ENCODE results near the gene EPB41L4B. TPM values are rescaled to one million over a fixed set of nuclear protein-coding genes. Genes with fewer than 3 reads are reported as not detected.
A peak's percentile ranks its signal among the peaks of the same experiment; 100 is the strongest.

Gene EPB41L4B
- total and polyA plus RNA-seq, 9 donors = 6.2 to 14.3 (median 6.8) TPM

DNA sequence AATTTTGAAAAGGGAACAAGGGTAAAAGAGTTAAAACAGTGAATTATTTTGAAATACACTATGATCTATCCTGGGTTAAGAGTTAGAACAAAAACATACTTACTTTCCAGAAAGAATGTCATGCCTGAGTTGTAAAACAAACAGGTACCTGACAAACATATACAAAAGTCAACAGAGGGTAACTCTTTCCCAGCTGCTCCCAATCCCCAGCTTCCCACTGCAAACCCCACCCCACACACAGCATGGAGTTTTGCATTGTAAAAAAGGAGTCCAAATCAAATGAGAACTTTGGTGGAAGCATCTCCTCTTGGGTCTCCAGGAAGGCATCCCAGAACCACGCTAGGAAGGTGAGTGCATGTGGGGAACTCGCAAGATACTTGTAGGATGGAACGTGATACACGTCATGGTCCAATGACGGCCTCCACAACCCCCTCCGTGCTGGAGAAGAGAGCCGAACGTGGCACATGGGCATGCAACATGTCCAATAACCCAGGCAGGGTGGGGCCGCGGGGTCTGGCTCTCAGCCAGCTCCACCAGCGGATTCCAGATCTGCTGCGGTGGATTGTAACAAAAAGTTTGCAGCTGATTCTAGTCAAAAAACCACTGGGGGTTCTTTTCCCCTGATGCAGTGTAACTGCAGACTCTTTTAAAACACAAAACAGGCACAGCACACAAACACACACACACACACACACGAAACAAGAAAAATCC is 55.8 kb downstream of the EPB41L4B start:
- H3K9me3 ChIP-seq (replicated peaks; ENCODE audit: control insufficient read depth, low read depth, low read length) = no peaks in the 10 kb centered on the region
- no peak overlapping the region for H3K4me3 ChIP-seq (ENCODE audit: low read length)
- H3K27ac ChIP-seq (ENCODE audit: low read length) = no peak overlapping the region
- H3K4me1 ChIP-seq (ENCODE audit: control insufficient read depth, insufficient read depth, low read length) = peaks cover 11% of the 10 kb centered on the region
- DNase-seq = peak; percentile 28
- 48% methylated on average over 12 of the region's 13 CpGs for WGBS (ENCODE audit: insufficient coverage)
- H3K36me3 ChIP-seq (ENCODE audit: control insufficient read depth, insufficient read depth, low read length) = no peaks in the 10 kb centered on the region
- no peaks in the 10 kb centered on the region for H3K27me3 ChIP-seq (ENCODE audit: control insufficient read depth, insufficient read depth, low read length)

DNA sequence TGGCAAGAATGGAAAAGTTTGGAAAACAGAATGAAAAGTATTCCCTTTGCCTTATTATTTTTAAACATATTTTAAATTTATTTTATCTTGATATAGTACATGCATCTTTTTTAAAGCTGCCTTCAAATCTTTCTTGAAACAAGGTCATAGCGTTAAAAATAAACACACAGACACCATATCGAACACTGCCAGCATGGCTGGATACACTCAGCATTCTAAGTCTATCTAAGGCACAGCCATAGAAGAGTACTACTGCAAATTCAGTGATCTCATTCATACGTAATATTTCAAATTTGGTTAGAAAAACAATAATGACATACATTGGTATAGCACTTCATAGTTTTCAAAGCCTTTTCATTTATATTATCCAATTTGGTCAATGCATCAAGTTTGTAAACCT is 57.5 kb downstream of the EPB41L4B start:
- H3K9me3 ChIP-seq (replicated peaks; ENCODE audit: control insufficient read depth, low read depth, low read length) = no peaks in the 10 kb centered on the region
- H3K36me3 ChIP-seq (ENCODE audit: control insufficient read depth, insufficient read depth, low read length) = no peaks in the 10 kb centered on the region
- H3K4me1 ChIP-seq (ENCODE audit: control insufficient read depth, insufficient read depth, low read length) = peaks cover 17% of the 10 kb centered on the region
- no peak overlapping the region for H3K27ac ChIP-seq (ENCODE audit: low read length)
- no peak for DNase-seq
- no peaks in the 10 kb centered on the region for H3K27me3 ChIP-seq (ENCODE audit: control insufficient read depth, insufficient read depth, low read length)
- no peak overlapping the region for H3K4me3 ChIP-seq (ENCODE audit: low read length)
- WGBS (ENCODE audit: insufficient coverage) = no CpG with 5 or more reads among the region's 3 CpGs

DNA sequence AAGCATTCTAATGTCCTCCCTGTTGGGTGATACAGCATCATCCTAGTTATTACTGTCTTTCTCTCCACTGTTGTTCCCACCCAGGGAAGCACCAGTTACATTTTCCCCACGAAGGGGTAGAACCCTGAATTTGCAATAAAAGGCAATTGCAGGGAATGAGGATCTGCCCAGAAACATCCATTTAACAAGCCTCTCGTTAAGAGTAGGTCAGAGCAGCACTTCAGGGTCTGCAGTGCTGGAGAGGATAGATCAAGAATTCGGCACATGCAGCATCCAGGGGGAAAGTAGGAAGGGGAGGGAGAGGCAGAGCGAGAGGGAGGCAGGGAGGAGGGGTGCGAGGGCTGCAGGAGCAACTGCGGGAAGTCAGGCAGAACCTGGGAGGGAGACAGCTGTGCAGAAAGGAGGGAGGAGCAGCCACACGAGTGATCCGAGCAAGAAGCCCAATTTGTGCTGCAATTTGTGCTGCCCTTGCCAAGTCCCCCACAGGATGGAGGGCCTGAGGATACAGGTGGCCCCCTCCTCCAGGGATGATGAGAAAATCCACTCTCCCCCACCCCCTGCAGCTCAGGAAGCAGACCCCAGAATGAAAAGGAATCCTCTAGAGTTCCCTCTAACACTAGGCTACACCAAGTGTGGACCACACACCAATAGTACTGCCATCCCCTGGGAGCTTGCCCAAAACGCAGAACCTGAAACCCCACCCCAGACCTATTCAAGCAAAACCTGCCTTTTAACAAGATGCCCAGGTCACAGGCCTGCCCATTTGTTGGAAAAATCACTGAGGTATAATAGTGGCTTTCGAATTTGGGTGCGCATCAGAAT is 62.2 kb downstream of the EPB41L4B start:
- peak; percentile 59 for DNase-seq
- WGBS (ENCODE audit: insufficient coverage) = 20% methylated on average over 8 of the region's 11 CpGs
- Histone ChIP-seq H3K4me1 (ENCODE audit: control insufficient read depth, insufficient read depth, low read length) (peaks cover 10% of the 10 kb centered on the region), H3K27me3 (ENCODE audit: control insufficient read depth, insufficient read depth, low read length) (no peaks in the 10 kb centered on the region), H3K9me3 (replicated peaks; ENCODE audit: control insufficient read depth, low read depth, low read length) (no peaks in the 10 kb centered on the region), H3K27ac (ENCODE audit: low read length) (peak overlapping the region; percentile 42), H3K36me3 (ENCODE audit: control insufficient read depth, insufficient read depth, low read length) (no peaks in the 10 kb centered on the region), H3K4me3 (ENCODE audit: low read length) (no peak overlapping the region)

DNA sequence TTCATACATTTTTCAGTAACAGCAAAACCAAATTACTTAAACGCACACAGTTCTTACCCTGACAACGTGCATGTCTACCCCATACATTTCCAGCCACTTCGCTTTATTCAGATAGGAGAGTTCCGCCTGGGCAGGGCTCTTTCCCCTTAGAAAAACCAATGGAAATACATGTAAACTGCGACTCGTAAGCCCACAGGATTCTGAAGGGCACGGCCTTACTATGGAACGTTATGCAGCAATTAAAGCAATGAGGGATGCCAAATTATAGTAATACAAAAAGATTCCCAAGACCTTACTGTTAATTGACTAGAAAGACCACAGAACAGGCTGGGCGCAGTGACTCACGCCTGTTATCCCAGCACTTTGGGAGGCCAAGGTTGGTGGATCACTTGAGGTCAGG is 64.5 kb downstream of the EPB41L4B start:
- no peaks in the 10 kb centered on the region for H3K36me3 ChIP-seq (ENCODE audit: control insufficient read depth, insufficient read depth, low read length)
- H3K4me3 ChIP-seq (ENCODE audit: low read length) = no peak overlapping the region
- H3K4me1 ChIP-seq (ENCODE audit: control insufficient read depth, insufficient read depth, low read length) = peaks cover 10% of the 10 kb centered on the region
- 96% methylated on average over 4 of the region's 10 CpGs for WGBS (ENCODE audit: insufficient coverage)
- no peaks in the 10 kb centered on the region for H3K9me3 ChIP-seq (replicated peaks; ENCODE audit: control insufficient read depth, low read depth, low read length)
- no peaks in the 10 kb centered on the region for H3K27me3 ChIP-seq (ENCODE audit: control insufficient read depth, insufficient read depth, low read length)
- DNase-seq = no peak
- no peak overlapping the region for H3K27ac ChIP-seq (ENCODE audit: low read length)

DNA sequence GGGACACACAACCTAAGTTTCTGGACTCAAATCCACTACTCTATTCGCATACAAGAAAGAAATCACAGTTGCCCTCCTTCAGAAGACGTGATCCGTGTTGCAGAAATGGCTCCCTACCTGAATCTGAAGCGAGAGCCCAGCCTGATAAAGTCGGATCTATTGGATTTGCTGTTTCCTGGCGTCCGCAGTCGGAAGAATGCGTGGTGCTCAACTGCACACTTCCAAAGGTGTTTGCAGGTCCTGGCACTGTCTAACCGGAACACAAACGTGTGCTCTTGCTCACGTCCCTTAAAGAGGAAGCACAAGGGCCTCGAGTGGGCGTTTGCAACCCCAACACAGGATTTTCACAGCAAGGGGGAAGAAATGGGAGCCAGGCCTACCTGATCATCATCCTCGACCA is 65.5 kb downstream of the EPB41L4B start:
- Histone ChIP-seq H3K36me3 (ENCODE audit: control insufficient read depth, insufficient read depth, low read length) (no peaks in the 10 kb centered on the region), H3K4me3 (ENCODE audit: low read length) (no peak overlapping the region), H3K27me3 (ENCODE audit: control insufficient read depth, insufficient read depth, low read length) (no peaks in the 10 kb centered on the region), H3K27ac (ENCODE audit: low read length) (no peak overlapping the region), H3K9me3 (replicated peaks; ENCODE audit: control insufficient read depth, low read depth, low read length) (no peaks in the 10 kb centered on the region), H3K4me1 (ENCODE audit: control insufficient read depth, insufficient read depth, low read length) (peaks cover 10% of the 10 kb centered on the region)
- no peak for DNase-seq
- 83% methylated on average over 13 of the region's 15 CpGs for WGBS (ENCODE audit: insufficient coverage)

DNA sequence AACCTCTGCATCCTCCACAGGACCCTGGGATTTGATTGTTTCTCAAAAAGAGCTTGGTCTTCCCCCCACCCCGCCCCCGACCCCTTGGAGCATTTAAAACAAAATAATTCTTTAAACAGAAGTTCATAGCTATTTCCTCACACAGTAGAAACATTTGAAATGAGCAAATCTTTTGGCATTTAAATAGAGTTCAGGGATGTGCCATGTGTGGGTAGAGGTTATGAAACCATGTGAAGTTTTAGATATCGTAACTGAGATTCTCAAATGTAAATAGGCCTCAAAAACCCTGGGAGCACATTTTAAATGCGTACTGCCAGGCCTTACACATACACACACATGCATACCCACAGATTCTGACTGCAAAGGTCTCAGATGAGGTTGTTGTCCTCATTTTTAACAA is 66.5 kb downstream of the EPB41L4B start:
- no peaks in the 10 kb centered on the region for H3K9me3 ChIP-seq (replicated peaks; ENCODE audit: control insufficient read depth, low read depth, low read length)
- H3K4me1 ChIP-seq (ENCODE audit: control insufficient read depth, insufficient read depth, low read length) = peaks cover 10% of the 10 kb centered on the region
- no peak overlapping the region for H3K4me3 ChIP-seq (ENCODE audit: low read length)
- no peak overlapping the region for H3K27ac ChIP-seq (ENCODE audit: low read length)
- WGBS (ENCODE audit: insufficient coverage) = no CpG with 5 or more reads among the region's 4 CpGs
- no peaks in the 10 kb centered on the region for H3K36me3 ChIP-seq (ENCODE audit: control insufficient read depth, insufficient read depth, low read length)
- H3K27me3 ChIP-seq (ENCODE audit: control insufficient read depth, insufficient read depth, low read length) = no peaks in the 10 kb centered on the region
- DNase-seq = no peak

DNA sequence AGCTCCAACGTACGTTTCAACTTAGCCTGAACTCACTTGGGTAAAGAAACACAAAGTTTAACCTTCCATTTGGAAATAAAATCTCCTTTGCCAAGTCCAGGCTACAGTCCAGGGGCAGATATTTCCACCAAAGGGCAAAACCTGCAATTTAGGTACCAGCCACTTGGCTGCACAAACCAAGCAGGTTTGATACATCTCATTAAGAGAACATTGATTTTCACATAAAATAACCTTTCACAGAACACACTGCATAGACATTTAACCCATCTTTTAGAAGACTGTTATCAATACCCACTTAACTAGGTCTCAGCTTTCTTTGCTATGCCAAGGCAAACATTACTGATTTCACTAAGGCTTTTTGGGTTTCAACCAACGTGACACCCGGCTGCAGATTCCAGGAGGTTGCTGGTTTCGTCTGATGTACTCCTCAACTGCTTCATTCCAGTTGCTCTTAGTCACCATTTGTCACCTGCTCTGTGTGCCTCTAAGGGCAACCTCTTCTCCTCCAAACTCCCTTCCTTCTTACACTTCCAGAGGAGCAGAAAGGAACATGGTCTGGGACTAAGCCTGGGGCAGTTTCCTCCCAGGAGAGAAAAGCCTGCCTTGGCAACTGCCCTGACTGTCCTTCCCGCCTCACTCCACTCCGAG is 67.1 kb downstream of the EPB41L4B start:
- peaks cover 8% of the 10 kb centered on the region for H3K4me1 ChIP-seq (ENCODE audit: control insufficient read depth, insufficient read depth, low read length)
- no peaks in the 10 kb centered on the region for H3K36me3 ChIP-seq (ENCODE audit: control insufficient read depth, insufficient read depth, low read length)
- no peaks in the 10 kb centered on the region for H3K9me3 ChIP-seq (replicated peaks; ENCODE audit: control insufficient read depth, low read depth, low read length)
- 65% methylated on average over 6 of the region's 7 CpGs for WGBS (ENCODE audit: insufficient coverage)
- DNase-seq = no peak
- no peak overlapping the region for H3K4me3 ChIP-seq (ENCODE audit: low read length)
- no peaks in the 10 kb centered on the region for H3K27me3 ChIP-seq (ENCODE audit: control insufficient read depth, insufficient read depth, low read length)
- no peak overlapping the region for H3K27ac ChIP-seq (ENCODE audit: low read length)

DNA sequence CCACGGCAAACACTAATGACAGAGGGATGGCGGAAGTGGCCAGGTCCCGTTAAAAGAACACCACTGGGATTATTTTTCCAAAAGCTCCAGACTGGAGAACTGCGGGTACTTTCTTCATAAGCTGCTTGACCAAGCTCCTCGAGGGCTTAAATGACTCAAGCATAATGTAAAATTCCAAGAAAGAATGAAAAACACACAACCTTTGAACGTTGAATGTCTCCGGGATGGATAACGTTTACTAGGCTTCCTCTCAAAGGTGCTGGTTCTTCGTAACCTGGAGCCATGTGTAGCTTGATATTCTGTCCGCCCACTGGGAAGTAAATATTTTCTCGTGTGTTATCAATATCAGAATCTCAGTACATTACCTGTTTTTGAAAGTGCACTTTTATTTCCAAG is 67.6 kb downstream of the EPB41L4B start:
- H3K4me1 ChIP-seq (ENCODE audit: control insufficient read depth, insufficient read depth, low read length) = peaks cover 5% of the 10 kb centered on the region
- no peak overlapping the region for H3K27ac ChIP-seq (ENCODE audit: low read length)
- DNase-seq = no peak
- no peaks in the 10 kb centered on the region for H3K9me3 ChIP-seq (replicated peaks; ENCODE audit: control insufficient read depth, low read depth, low read length)
- no peaks in the 10 kb centered on the region for H3K27me3 ChIP-seq (ENCODE audit: control insufficient read depth, insufficient read depth, low read length)
- H3K36me3 ChIP-seq (ENCODE audit: control insufficient read depth, insufficient read depth, low read length) = no peaks in the 10 kb centered on the region
- H3K4me3 ChIP-seq (ENCODE audit: low read length) = no peak overlapping the region
- WGBS (ENCODE audit: insufficient coverage) = 94% methylated on average over 5 of the region's 11 CpGs

DNA sequence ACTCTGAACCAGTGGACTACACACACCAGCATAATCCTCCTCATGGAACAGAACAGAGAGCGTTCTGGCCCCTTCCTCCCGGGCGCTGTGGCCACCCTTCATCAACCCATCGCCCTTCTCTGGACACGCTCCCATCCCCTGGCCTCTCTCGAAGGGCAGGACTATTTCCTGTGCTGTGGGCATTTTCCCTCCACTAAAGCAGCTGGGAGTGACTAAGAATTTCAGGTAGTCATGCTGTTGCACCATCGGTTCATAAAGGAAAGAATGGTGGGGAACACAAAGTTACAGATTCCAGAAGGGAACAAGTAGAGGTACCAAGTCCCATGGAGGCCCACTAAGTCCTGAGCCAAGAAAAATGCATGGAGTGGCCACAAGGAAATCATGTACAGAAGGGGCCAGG is 68.6 kb downstream of the EPB41L4B start:
- H3K27ac ChIP-seq (ENCODE audit: low read length) = no peak overlapping the region

DNA sequence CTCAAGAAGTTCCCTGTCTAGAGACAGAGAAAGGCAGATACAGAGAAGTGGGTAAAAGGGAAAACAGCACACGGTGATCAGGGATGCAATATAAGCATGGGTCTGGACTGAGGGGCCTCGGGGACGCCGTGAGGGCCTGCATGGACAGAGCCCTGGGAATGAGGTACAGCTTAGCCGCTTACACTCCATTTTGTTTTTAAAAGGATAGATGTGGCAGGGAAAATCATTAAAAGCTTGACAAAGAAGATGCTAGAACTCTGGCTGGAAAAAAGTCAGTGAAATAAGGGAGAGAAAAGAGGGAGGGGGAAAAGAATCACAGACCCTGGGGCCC is 69.1 kb downstream of the EPB41L4B start:
- Histone ChIP-seq H3K27ac (ENCODE audit: low read length) (no peak overlapping the region), H3K36me3 (ENCODE audit: control insufficient read depth, insufficient read depth, low read length) (no peaks in the 10 kb centered on the region), H3K4me3 (ENCODE audit: low read length) (no peak overlapping the region), H3K27me3 (ENCODE audit: control insufficient read depth, insufficient read depth, low read length) (no peaks in the 10 kb centered on the region), H3K9me3 (replicated peaks; ENCODE audit: control insufficient read depth, low read depth, low read length) (no peaks in the 10 kb centered on the region), H3K4me1 (ENCODE audit: control insufficient read depth, insufficient read depth, low read length) (peaks cover 5% of the 10 kb centered on the region)
- WGBS (ENCODE audit: insufficient coverage) = 69% methylated on average over 5 of the region's 5 CpGs
- DNase-seq = no peak

More for the DNA sequence above, 68.6 kb downstream of the EPB41L4B start:
- no peaks in the 10 kb centered on the region for H3K27me3 ChIP-seq (ENCODE audit: control insufficient read depth, insufficient read depth, low read length)
- no peak for DNase-seq
- H3K36me3 ChIP-seq (ENCODE audit: control insufficient read depth, insufficient read depth, low read length) = no peaks in the 10 kb centered on the region
- 94% methylated on average over 4 of the region's 7 CpGs for WGBS (ENCODE audit: insufficient coverage)
- H3K4me1 ChIP-seq (ENCODE audit: control insufficient read depth, insufficient read depth, low read length) = peaks cover 5% of the 10 kb centered on the region
- H3K9me3 ChIP-seq (replicated peaks; ENCODE audit: control insufficient read depth, low read depth, low read length) = no peaks in the 10 kb centered on the region
- H3K4me3 ChIP-seq (ENCODE audit: low read length) = no peak overlapping the region
